MM.1S (cell line): ENCODE measurements around the gene TMPRSS6.

Experiments used
- EZH2phosphoT487 ChIP-seq: fragments of 300-600 bp; sonication (generic); IDR thresholded peaks from 2 replicates; pipeline ENCODE4 v1.6.1; 2018; ENCODE audit warnings: antibody characterized with exemption, low read length
- TF ChIP-seq, protein P1 (sequence below): fragments of 300-600 bp; sonication (generic); IDR thresholded peaks from 2 replicates; pipeline ENCODE4 v1.5.1; 2016; ENCODE audit warnings: antibody characterized with exemption, low read length, mixed read lengths

DNA sequence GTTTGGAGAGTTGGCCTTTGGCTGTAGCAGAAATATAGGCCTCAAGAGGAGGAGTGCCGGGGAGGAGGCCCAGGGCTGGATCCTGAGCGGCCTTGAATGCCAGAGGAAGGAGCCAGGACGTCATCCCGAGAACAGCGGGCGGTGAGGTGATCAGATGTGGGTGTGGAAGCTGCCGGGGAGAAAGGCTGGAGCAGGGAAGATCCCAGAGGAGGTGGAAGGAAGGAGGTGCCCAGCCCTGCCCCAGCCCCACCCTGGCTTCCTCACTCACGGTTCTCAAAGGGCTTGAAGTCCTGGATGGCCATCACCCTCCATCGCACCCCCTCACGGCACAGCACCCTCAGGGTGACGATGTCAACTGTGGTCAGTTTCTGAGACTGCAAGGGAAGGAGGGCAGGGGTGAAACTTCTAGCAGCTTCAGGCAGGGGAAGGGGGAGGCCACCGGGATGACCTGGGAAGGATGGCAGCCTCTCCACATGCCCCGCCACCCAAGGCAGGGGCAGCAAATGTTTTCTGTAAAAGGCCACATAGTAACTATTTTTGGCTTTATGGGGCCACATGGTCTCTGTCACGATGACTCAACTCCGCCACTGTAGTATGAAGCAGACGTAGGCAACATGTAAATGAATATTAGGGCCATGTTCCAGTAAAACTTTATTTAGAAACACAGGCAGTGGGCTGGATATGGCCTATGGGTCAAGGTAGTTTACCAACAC is 29.5 kb upstream of the TMPRSS6 start:
- TF ChIP-seq, protein P1, sequence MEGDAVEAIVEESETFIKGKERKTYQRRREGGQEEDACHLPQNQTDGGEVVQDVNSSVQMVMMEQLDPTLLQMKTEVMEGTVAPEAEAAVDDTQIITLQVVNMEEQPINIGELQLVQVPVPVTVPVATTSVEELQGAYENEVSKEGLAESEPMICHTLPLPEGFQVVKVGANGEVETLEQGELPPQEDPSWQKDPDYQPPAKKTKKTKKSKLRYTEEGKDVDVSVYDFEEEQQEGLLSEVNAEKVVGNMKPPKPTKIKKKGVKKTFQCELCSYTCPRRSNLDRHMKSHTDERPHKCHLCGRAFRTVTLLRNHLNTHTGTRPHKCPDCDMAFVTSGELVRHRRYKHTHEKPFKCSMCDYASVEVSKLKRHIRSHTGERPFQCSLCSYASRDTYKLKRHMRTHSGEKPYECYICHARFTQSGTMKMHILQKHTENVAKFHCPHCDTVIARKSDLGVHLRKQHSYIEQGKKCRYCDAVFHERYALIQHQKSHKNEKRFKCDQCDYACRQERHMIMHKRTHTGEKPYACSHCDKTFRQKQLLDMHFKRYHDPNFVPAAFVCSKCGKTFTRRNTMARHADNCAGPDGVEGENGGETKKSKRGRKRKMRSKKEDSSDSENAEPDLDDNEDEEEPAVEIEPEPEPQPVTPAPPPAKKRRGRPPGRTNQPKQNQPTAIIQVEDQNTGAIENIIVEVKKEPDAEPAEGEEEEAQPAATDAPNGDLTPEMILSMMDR = no peak
- no peak for TF ChIP-seq EZH2phosphoT487
